ENCODE measurements around the gene TTYH2.

TTYH2 gene

GRCh38 chr17:74217037-74217730 is 3.8 kb downstream of the TTYH2 start:
- no peak for DNase-seq

- DNase-seq, result no peak
Observed at GRCh38 chr17:74217888-74218287, 4.5 kb downstream of the TTYH2 start.

- DNase-seq, result no peak
Observed at GRCh38 chr17:74218436-74218835, 5.1 kb downstream of the TTYH2 start.

GRCh38 chr17:74219576-74220133 is 6.3 kb downstream of the TTYH2 start:
- no peak for DNase-seq

- no peak for DNase-seq
Observed at GRCh38 chr17:74220219-74220618, 6.8 kb downstream of the TTYH2 start.

- no peak for DNase-seq
Observed at GRCh38 chr17:74220946-74221818, 7.8 kb downstream of the TTYH2 start.

- DNase-seq, result no peak
Observed at GRCh38 chr17:74222399-74222798, 9.0 kb downstream of the TTYH2 start.

GRCh38 chr17:74223901-74224300 is 10.5 kb downstream of the TTYH2 start:
- no peak for DNase-seq

- DNase-seq, result no peak
Observed at GRCh38 chr17:74224959-74225725, 11.8 kb downstream of the TTYH2 start.

- DNase-seq, result no peak
Observed at GRCh38 chr17:74226252-74226651, 12.9 kb downstream of the TTYH2 start.

GRCh38 chr17:74227271-74228080 is 14.1 kb downstream of the TTYH2 start:
- no peak for DNase-seq

GRCh38 chr17:74228306-74228978 is 15.1 kb downstream of the TTYH2 start:
- DNase-seq, result no peak

GRCh38 chr17:74230896-74231295 is 17.5 kb downstream of the TTYH2 start:
- no peak for DNase-seq

GRCh38 chr17:74231928-74232907 is 18.8 kb downstream of the TTYH2 start:
- no peak for DNase-seq

- DNase-seq, result no peak
Observed at GRCh38 chr17:74233937-74234336, 20.6 kb downstream of the TTYH2 start.

- no peak for DNase-seq
Observed at GRCh38 chr17:74234486-74234885, 21.1 kb downstream of the TTYH2 start.

- DNase-seq, result no peak
Observed at GRCh38 chr17:74235040-74235581, 21.7 kb downstream of the TTYH2 start.

GRCh38 chr17:74235911-74236371 is 22.6 kb downstream of the TTYH2 start:
- DNase-seq, result no peak

- no peak for DNase-seq
Observed at GRCh38 chr17:74237321-74237720, 23.9 kb downstream of the TTYH2 start.

- DNase-seq, result no peak
Observed at GRCh38 chr17:74239172-74239571, 25.8 kb downstream of the TTYH2 start.

Measured in activated CD8-positive, alpha-beta memory T cell treated with anti-CD3 and anti-CD28 coated beads, Interleukin-2, amount 50 U/mL, for 4 hours (primary cell).